Measurements from ENCODE around the gene PLEK2. TPM values are rescaled to one million over a fixed set of nuclear protein-coding genes. Genes with fewer than 3 reads are reported as not detected.
"Not testable (repeated sequence)": the region's sequence is repeated elsewhere in the genome, so short reads cannot be mapped to it uniquely, and the experiment has no call there.

The PLEK2 gene
- total RNA-seq, 1 experiment from 2014 or later = 0.55 TPM

DNA sequence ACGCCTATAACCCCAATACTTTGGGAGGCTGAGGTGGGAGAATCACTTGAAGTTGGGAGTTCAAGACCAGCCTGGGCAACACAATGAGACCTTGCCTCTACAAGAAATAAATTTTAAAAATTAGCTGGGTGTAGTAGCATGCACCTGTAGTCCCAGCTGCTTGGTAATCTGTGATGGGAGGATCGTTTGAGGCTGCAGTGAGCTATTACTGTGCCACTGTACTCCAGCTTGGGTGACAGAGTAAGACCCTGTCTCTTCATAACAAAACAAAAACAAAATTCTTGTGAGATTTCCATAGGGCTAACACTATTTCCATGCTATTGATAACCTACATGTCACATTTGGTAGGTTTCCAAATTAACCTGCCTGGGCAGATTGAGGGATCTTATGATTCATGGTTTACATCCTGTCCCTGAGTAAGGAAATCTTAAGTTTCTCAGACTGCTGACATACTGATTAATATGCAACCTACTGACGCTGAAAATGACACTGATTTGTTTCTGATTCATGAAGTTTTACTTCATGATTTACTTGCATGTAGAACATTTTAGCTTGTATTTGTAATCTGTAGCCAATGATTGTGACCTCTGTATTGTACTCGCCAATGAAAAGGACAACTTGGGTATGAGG lies 68.2 kb downstream of the PLEK2 start:
- DNase-seq (ENCODE audit: low read depth, low spot score) = no peak
- in situ Hi-C loops (cut with HindIII; ENCODE audit: low pct_unique_long_range_greater_than_20kb, low sequenced_read_pairs) = no loop called here

GRCh38 chr14:67341231-67341630 lies 70.7 kb downstream of the PLEK2 start:
- DNase-seq (ENCODE audit: low read depth, low spot score); in situ Hi-C loops (cut with HindIII; ENCODE audit: low pct_unique_long_range_greater_than_20kb, low sequenced_read_pairs): not testable (repeated sequence)

Small RNA genes within 50 kb of the gene (small RNA-seq; reads per million reads assigned to genes)
- gene MIR5694 (0 reads per million in 2 experiments), gene RF00019 (0 reads per million in 2 experiments)

Other genes with a start within 250 kb of the PLEK2 start
- not detected in 2 replicates for gene GARIN2, start 222.7 kb downstream of the PLEK2 start, total RNA-seq (2014; rRNA removed; shearing (Covaris generic))
- gene PALS1, start 170.7 kb downstream of the PLEK2 start, total RNA-seq (2014; rRNA removed; shearing (Covaris generic)) = 8.7 and 10.1 TPM in 2 replicates
- 245 and 251 TPM in 2 replicates for gene ATP6V1D, start 52.4 kb downstream of the PLEK2 start, total RNA-seq (2014; rRNA removed; shearing (Covaris generic))
- gene EIF2S1, start 51.8 kb downstream of the PLEK2 start, total RNA-seq (2014; rRNA removed; shearing (Covaris generic)) = 231 and 257 TPM in 2 replicates
- 59.2 and 62.3 TPM in 2 replicates for gene TMEM229B, start 76.6 kb upstream of the PLEK2 start, total RNA-seq (2014; rRNA removed; shearing (Covaris generic))
- 143 and 156 TPM in 2 replicates for gene PLEKHH1, start 121.1 kb upstream of the PLEK2 start, total RNA-seq (2014; rRNA removed; shearing (Covaris generic))
- 48.7 and 52.4 TPM in 2 replicates for gene PIGH, start 188.1 kb upstream of the PLEK2 start, total RNA-seq (2014; rRNA removed; shearing (Covaris generic))
- 3.1 and 5.3 TPM in 2 replicates for gene ARG2, start 207.8 kb upstream of the PLEK2 start, total RNA-seq (2014; rRNA removed; shearing (Covaris generic))